B cell (primary cell): ENCODE data around the gene ADCK2. TPM values are rescaled to one million over a fixed set of nuclear protein-coding genes. Genes with fewer than 3 reads are reported as not detected.

Experiments
- ATAC-seq: fragments of 200-7000 bp; cut with Tn5 transposase; one replicate; pipeline ENCODE4 v1.10.0; 2021; ENCODE audit warnings: low read depth, mild to moderate bottlenecking, moderate number of reproducible peaks, moderate library complexity
- CTCF ChIA-PET: fragments of 350-600 bp; sonication (Branson Sonifier 250); formaldehyde crosslinking; loops from one replicate; lab custom pipeline; 2021; ENCODE audit warnings: antibody characterized with exemption, inconsistent platforms; lab: Charles Lee
- POLR2A ChIA-PET: fragments of 350-600 bp; sonication (Branson Sonifier 250); formaldehyde crosslinking; loops from one replicate; lab custom pipeline; 2021; ENCODE audit warnings: antibody characterized with exemption; lab: Charles Lee
- DNase-seq: peaks from one replicate; pipeline ENCODE4 v3.0.0; 2013
- H2AFZ ChIP-seq: 2 replicates; pipeline ENCODE4 v1.6.1; 2012; ENCODE audit warnings: mild to moderate bottlenecking, low read depth, low read length; ENCODE audit not compliant: insufficient read depth, poor library complexity, severe bottlenecking
- H3K27ac ChIP-seq, 2 donors: 1 replicate in 1 of 2; 2 replicates in 1 of 2; pipeline ENCODE4 v1.5.1; 2012 to 2013; ENCODE audit warnings: low read length in 2 of 2, mild to moderate bottlenecking in 2 of 2, moderate library complexity in 1 of 2
- H3K27me3 ChIP-seq, 4 experiments: fragments of 200-600 bp in 1 of 4; sonication (generic) in 1 of 4; replicated peaks in 1 of 4; 1 replicate in 2 of 4; 2 replicates in 2 of 4; pipeline versions ENCODE4 v1.6.1 to v1.7.0; 2013 to 2016; ENCODE audit warnings: low read length in 3 of 4, mild to moderate bottlenecking in 2 of 4, mixed read lengths in 1 of 4, moderate library complexity in 1 of 4; ENCODE audit not compliant: insufficient read depth in 4 of 4, control insufficient read depth in 3 of 4; ENCODE audit errors: control extremely low read depth in 1 of 4
- H3K36me3 ChIP-seq, 2 experiments: replicated peaks in 1 of 2; 1 replicate in 1 of 2; 2 replicates in 1 of 2; pipeline versions ENCODE4 v1.6.1 to v1.7.1; 2013; ENCODE audit warnings: low read length in 1 of 2; ENCODE audit not compliant: insufficient read depth in 2 of 2, control insufficient read depth in 1 of 2; ENCODE audit errors: control extremely low read depth in 1 of 2, extremely low read depth in 1 of 2
- H3K4me1 ChIP-seq, 2 donors: fragments of 200-600 bp in 1 of 2; sonication (generic) in 1 of 2; 1 replicate in 1 of 2; 2 replicates in 1 of 2; pipeline versions ENCODE4 v1.5.1 to v1.6.1; 2013 to 2017; ENCODE audit warnings: low read length in 2 of 2; ENCODE audit not compliant: control insufficient read depth in 2 of 2, insufficient read depth in 2 of 2
- H3K4me2 ChIP-seq: replicated peaks from 2 replicates; pipeline ENCODE3; 2012; ENCODE audit warnings: mild to moderate bottlenecking, low read depth, low read length; ENCODE audit not compliant: poor library complexity, severe bottlenecking
- H3K4me3 ChIP-seq, 5 experiments: fragments of 200-600 bp in 1 of 5; sonication (generic) in 1 of 5; 1 replicate in 3 of 5; 2 replicates in 2 of 5; pipeline versions ENCODE4 v1.5.1 to v1.7.0; 2011 to 2016; ENCODE audit warnings: low read length in 4 of 5, mild to moderate bottlenecking in 4 of 5, low read depth in 2 of 5, control low read depth in 1 of 5, moderate library complexity in 1 of 5; ENCODE audit not compliant: insufficient read depth in 1 of 5; ENCODE audit errors: control extremely low read depth in 1 of 5, extremely low read depth in 1 of 5
- H3K79me2 ChIP-seq: fragments of 200-600 bp; sonication (generic); one replicate; pipeline ENCODE4 v1.6.0; 2016; ENCODE audit warnings: low read length; ENCODE audit not compliant: control insufficient read depth, insufficient read depth
- H3K9ac ChIP-seq: fragments of 200-600 bp; sonication (generic); 2 replicates; pipeline ENCODE4 v1.6.1; 2017; ENCODE audit warnings: mild to moderate bottlenecking, low read length, moderate library complexity
- H3K9me3 ChIP-seq, 3 donors: one replicate each; pipeline versions ENCODE4 v1.6.1 to v1.7.1; 2013; ENCODE audit warnings: low read length in 2 of 3; ENCODE audit not compliant: control insufficient read depth in 2 of 3, insufficient read depth in 1 of 3; ENCODE audit errors: control extremely low read depth in 1 of 3
- H4K20me1 ChIP-seq: 2 replicates; pipeline ENCODE4 v1.6.0; 2012; ENCODE audit warnings: mild to moderate bottlenecking, low read length; ENCODE audit not compliant: insufficient read depth, control insufficient read depth, poor library complexity, severe bottlenecking
- H3K27ac Mint-ChIP-seq: one replicate; pipeline ENCODE4 v1.8.0; 2021; ENCODE audit warnings: mixed read lengths
- H3K27me3 Mint-ChIP-seq: one replicate; pipeline ENCODE4 v1.8.0; 2021; ENCODE audit warnings: mixed read lengths
- H3K4me1 Mint-ChIP-seq: one replicate; pipeline ENCODE4 v1.8.0; 2021; ENCODE audit warnings: mixed read lengths
- H3K4me3 Mint-ChIP-seq: one replicate; pipeline ENCODE4 v1.8.0; 2021; ENCODE audit warnings: mixed read lengths
- H3K9me3 Mint-ChIP-seq: one replicate; pipeline ENCODE4 v1.8.0; 2022; ENCODE audit warnings: mixed read lengths; ENCODE audit not compliant: insufficient read depth
- CTCF ChIP-seq: fragments of 200-600 bp; IDR thresholded peaks from one replicate; pipeline ENCODE4 v1.8.0; 2022; ENCODE audit warnings: antibody characterized with exemption, mild to moderate bottlenecking
- EZH2 ChIP-seq: IDR thresholded peaks from 2 replicates; pipeline ENCODE4 v1.6.1; 2012; ENCODE audit warnings: borderline replicate concordance, low read depth, mild to moderate bottlenecking, moderate library complexity, low read length; ENCODE audit not compliant: insufficient read depth, poor library complexity, severe bottlenecking
- WGBS: methylation state at CpG from one replicate; pipeline ENCODE4 v1.1.5; 2013; ENCODE audit warnings: missing lambda C conversion rate; ENCODE audit not compliant: insufficient coverage; 5-methylcytosine and 5-hydroxymethylcytosine counted together
- intact Hi-C: fragments of 100-400 bp; cut with micrococcal nuclease; formaldehyde crosslinking; loops from one replicate; pipeline ENCODE4 v1.10.0; 2022
- polyA plus RNA-seq: library from polyadenylated mRNA; depleted of rRNA; stranded (reverse); fragments of >200 nt; gene quantifications from 2 replicates; pipeline ENCODE4 v1.2.3, GENCODE V29; 2012
- total RNA-seq, 2 donors: library from RNA; stranded (reverse); fragments of 120-200 nt in 1 of 2; gene quantifications; 1 replicate in 1 of 2; 2 replicates in 1 of 2; pipeline versions ENCODE4 v1.2.3 to v1.2.4, GENCODE V29; 2013 to 2022

The ADCK2 gene
- total and polyA plus RNA-seq, 2 donors (not counting 1 experiment from before 2014, with no cell fraction given): 13.3 to 32.6 TPM

GRCh38 chr7:140657891-140658290 lies 14.9 kb upstream of the ADCK2 start:
- Histone ChIP-seq H4K20me1 (no peaks in the 10 kb centered on the region), H3K4me1 (peaks cover 15 to 19% of the 10 kb centered on the region in 2 donors), H3K4me2 (no peak overlapping the region), H3K9ac (no peak overlapping the region), H3K9me3 (no peaks in the 10 kb centered on the region), H3K27me3 (peaks cover 0 to 4% (median 0%) of the 10 kb centered on the region in 4 experiments), H3K79me2 (no peaks in the 10 kb centered on the region), H3K27ac (no peak overlapping the region), H3K4me3 (no peak overlapping the region), H3K36me3 (no peaks in the 10 kb centered on the region), H2AFZ (no peak overlapping the region)
- Mint-ChIP-seq H3K4me3 (no peak overlapping the region), H3K27me3 (no peaks in the 10 kb centered on the region), H3K4me1 (peaks cover 22% of the 10 kb centered on the region), H3K9me3 (no peaks in the 10 kb centered on the region), H3K27ac (no peak overlapping the region)
- DNase-seq (no peak), ATAC-seq (no peak)
- TF ChIP-seq EZH2 (no peak), CTCF (no peak)
- intact Hi-C loops: loop anchor here (2.0 kb wide), 2 partner anchors 15 to 179 kb away; partner anchors contain the start of genes ADCK2 and MKRN1
- 92% methylated on average over 5 of the region's 9 CpGs for WGBS
- CTCF ChIA-PET: interaction anchor here (0.6 to 2.9 kb wide), 2 partner anchors 10 to 140 kb away, joined by 3 to 20 read pairs; no protein-coding TSS in a partner anchor
- POLR2A ChIA-PET: no interaction called here

DNA sequence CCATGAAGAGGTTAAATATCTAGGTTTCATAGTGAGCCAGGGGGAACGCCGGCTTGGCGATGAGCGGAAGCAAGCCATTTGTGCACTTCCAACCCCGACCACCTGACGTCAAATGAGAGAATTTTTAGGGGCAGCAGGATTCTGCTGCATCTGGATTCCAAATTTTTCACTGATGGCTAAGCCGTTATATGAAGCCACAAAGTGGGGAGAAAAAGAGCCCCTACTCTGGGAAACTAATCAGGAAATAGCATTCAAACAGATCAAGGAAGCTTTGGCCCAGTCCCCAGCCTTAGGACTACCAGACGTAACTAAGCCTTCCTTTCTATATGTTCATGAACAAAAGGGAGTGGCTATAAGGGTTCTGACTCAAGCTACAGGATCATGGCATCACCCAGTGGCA lies 12.9 kb upstream of the ADCK2 start:
- Histone ChIP-seq H3K9ac (no peak overlapping the region), H3K4me2 (no peak overlapping the region), H3K9me3 (no peaks in the 10 kb centered on the region), H3K4me1 (peaks cover 12 to 13% of the 10 kb centered on the region in 2 donors), H3K27ac (no peak overlapping the region), H3K4me3 (no peak overlapping the region), H2AFZ (no peak overlapping the region), H3K27me3 (peaks cover 0 to 4% (median 0%) of the 10 kb centered on the region in 4 experiments), H3K79me2 (no peaks in the 10 kb centered on the region), H3K36me3 (no peaks in the 10 kb centered on the region), H4K20me1 (no peaks in the 10 kb centered on the region)
- Mint-ChIP-seq H3K9me3 (no peaks in the 10 kb centered on the region), H3K4me3 (no peak overlapping the region), H3K27me3 (no peaks in the 10 kb centered on the region), H3K4me1 (peaks cover 17% of the 10 kb centered on the region), H3K27ac (no peak overlapping the region)
- TF ChIP-seq EZH2: no peak
- no peak for TF ChIP-seq CTCF
- CTCF ChIA-PET: interaction anchor here (1.2 kb wide), 1 partner anchor 9 kb away, joined by 3 read pairs; no protein-coding TSS in a partner anchor
- ATAC-seq (no peak), DNase-seq (no peak)
- POLR2A ChIA-PET: no interaction called here
- intact Hi-C loops: no loop called here
- WGBS: 83% methylated on average over 1 of the region's 8 CpGs
